ENCODE results near the gene KLK4. TPM values are rescaled to one million over a fixed set of nuclear protein-coding genes. Genes with fewer than 3 reads are reported as not detected.
A peak's percentile ranks its signal among the peaks of the same experiment; 100 is the strongest.

The KLK4 gene
- total RNA-seq, 2 experiments from 2014 or later: not detected

GRCh38 chr19:50926144-50926543 is 14.9 kb upstream of the KLK4 start:
- Mint-ChIP-seq H3K36me3 (no peaks in the 10 kb centered on the region), H3K4me1 (peaks cover 10% of the 10 kb centered on the region), H3K27me3 (peaks cover 42% of the 10 kb centered on the region), H3K9me3 (no peaks in the 10 kb centered on the region), H3K27ac (no peak overlapping the region), H3K4me3 (no peak overlapping the region)
- no peak for DNase-seq

GRCh38 chr19:50925734-50926133 is 14.5 kb upstream of the KLK4 start:
- H3K4me3 Mint-ChIP-seq: no peak overlapping the region
- no peak for DNase-seq

GRCh38 chr19:50924586-50924985 is 13.4 kb upstream of the KLK4 start:
- Mint-ChIP-seq H3K9me3 (no peaks in the 10 kb centered on the region), H3K36me3 (no peaks in the 10 kb centered on the region), H3K27me3 (peaks cover 44% of the 10 kb centered on the region), H3K27ac (no peak overlapping the region), H3K4me1 (peaks cover 6% of the 10 kb centered on the region), H3K4me3 (no peak overlapping the region)
- DNase-seq: no peak

More at GRCh38 chr19:50925734-50926133, 14.5 kb upstream of the KLK4 start:
- no peaks in the 10 kb centered on the region for H3K9me3 Mint-ChIP-seq
- H3K27me3 Mint-ChIP-seq: peaks cover 42% of the 10 kb centered on the region
- no peak overlapping the region for H3K27ac Mint-ChIP-seq
- no peaks in the 10 kb centered on the region for H3K36me3 Mint-ChIP-seq
- peaks cover 10% of the 10 kb centered on the region for H3K4me1 Mint-ChIP-seq

GRCh38 chr19:50922317-50922853 is 11.2 kb upstream of the KLK4 start:
- peaks cover 51% of the 10 kb centered on the region for H3K27me3 Mint-ChIP-seq
- H3K9me3 Mint-ChIP-seq: no peaks in the 10 kb centered on the region
- H3K4me1 Mint-ChIP-seq: peaks cover 6% of the 10 kb centered on the region
- DNase-seq: peak; percentile 82
- no peak overlapping the region for H3K27ac Mint-ChIP-seq
- H3K36me3 Mint-ChIP-seq: no peaks in the 10 kb centered on the region
- no peak overlapping the region for H3K4me3 Mint-ChIP-seq

- H3K27ac Mint-ChIP-seq: no peak overlapping the region
- DNase-seq: no peak
- H3K9me3 Mint-ChIP-seq: no peaks in the 10 kb centered on the region
- H3K27me3 Mint-ChIP-seq: peaks cover 56% of the 10 kb centered on the region
- no peak overlapping the region for H3K4me3 Mint-ChIP-seq
- H3K4me1 Mint-ChIP-seq: peaks cover 6% of the 10 kb centered on the region
- no peaks in the 10 kb centered on the region for H3K36me3 Mint-ChIP-seq
These were observed 10.5 kb upstream of the KLK4 start for GRCh38 chr19:50921426-50922316.

- no peak for DNase-seq
- Mint-ChIP-seq H3K36me3 (no peaks in the 10 kb centered on the region), H3K27ac (no peak overlapping the region), H3K4me3 (no peak overlapping the region), H3K4me1 (peaks cover 1% of the 10 kb centered on the region), H3K9me3 (no peaks in the 10 kb centered on the region), H3K27me3 (peaks cover 36% of the 10 kb centered on the region)
These were observed 4.9 kb upstream of the KLK4 start for GRCh38 chr19:50916069-50916468.

GRCh38 chr19:50912727-50913716 is 1.8 kb upstream of the KLK4 start:
- Mint-ChIP-seq H3K36me3 (no peaks in the 10 kb centered on the region), H3K4me1 (peaks cover 10% of the 10 kb centered on the region), H3K9me3 (no peaks in the 10 kb centered on the region), H3K27me3 (peaks cover 40% of the 10 kb centered on the region), H3K4me3 (no peak overlapping the region), H3K27ac (no peak overlapping the region)
- peak; percentile 47 for DNase-seq

GRCh38 chr19:50912102-50912599 is 956 bp upstream of the KLK4 start:
- Mint-ChIP-seq H3K4me1 (peaks cover 10% of the 10 kb centered on the region), H3K4me3 (no peak overlapping the region), H3K36me3 (no peaks in the 10 kb centered on the region), H3K27ac (no peak overlapping the region), H3K9me3 (no peaks in the 10 kb centered on the region), H3K27me3 (peaks cover 48% of the 10 kb centered on the region)
- DNase-seq: no peak

GRCh38 chr19:50910722-50911121 is 473 bp downstream of the KLK4 start:
- H3K9me3 Mint-ChIP-seq: no peaks in the 10 kb centered on the region
- no peak overlapping the region for H3K27ac Mint-ChIP-seq
- H3K27me3 Mint-ChIP-seq: peaks cover 52% of the 10 kb centered on the region
- no peaks in the 10 kb centered on the region for H3K36me3 Mint-ChIP-seq
- DNase-seq: no peak
- H3K4me3 Mint-ChIP-seq: no peak overlapping the region
- peaks cover 10% of the 10 kb centered on the region for H3K4me1 Mint-ChIP-seq

GRCh38 chr19:50909240-50910070 is 1.7 kb downstream of the KLK4 start:
- Mint-ChIP-seq H3K36me3 (no peaks in the 10 kb centered on the region), H3K27me3 (peaks cover 54% of the 10 kb centered on the region), H3K27ac (no peak overlapping the region), H3K4me3 (no peak overlapping the region), H3K9me3 (no peaks in the 10 kb centered on the region), H3K4me1 (peaks cover 10% of the 10 kb centered on the region)
- DNase-seq: peak; percentile 51

- Mint-ChIP-seq H3K4me3 (no peak overlapping the region), H3K36me3 (no peaks in the 10 kb centered on the region), H3K27me3 (peaks cover 54% of the 10 kb centered on the region), H3K9me3 (no peaks in the 10 kb centered on the region), H3K4me1 (peaks cover 10% of the 10 kb centered on the region), H3K27ac (no peak overlapping the region)
- DNase-seq: no peak
These were observed 2.9 kb downstream of the KLK4 start for GRCh38 chr19:50908336-50908735.

- Mint-ChIP-seq H3K4me1 (peaks cover 8% of the 10 kb centered on the region), H3K9me3 (no peaks in the 10 kb centered on the region), H3K36me3 (no peaks in the 10 kb centered on the region), H3K4me3 (no peak overlapping the region), H3K27me3 (peaks cover 61% of the 10 kb centered on the region), H3K27ac (no peak overlapping the region)
- DNase-seq: peak; percentile 33
These were observed 5.0 kb downstream of the KLK4 start for GRCh38 chr19:50906217-50906616.

GRCh38 chr19:50902640-50903039 is 8.6 kb downstream of the KLK4 start:
- no peaks in the 10 kb centered on the region for H3K36me3 Mint-ChIP-seq
- no peaks in the 10 kb centered on the region for H3K9me3 Mint-ChIP-seq
- H3K4me1 Mint-ChIP-seq: no peaks in the 10 kb centered on the region
- DNase-seq: no peak
- H3K27ac Mint-ChIP-seq: no peak overlapping the region
- H3K4me3 Mint-ChIP-seq: no peak overlapping the region
- H3K27me3 Mint-ChIP-seq: peaks cover 38% of the 10 kb centered on the region

GRCh38 chr19:50899569-50899968 is 11.6 kb downstream of the KLK4 start:
- H3K27me3 Mint-ChIP-seq: peaks cover 22% of the 10 kb centered on the region

More at GRCh38 chr19:50899569-50899968, 11.6 kb downstream of the KLK4 start:
- Mint-ChIP-seq H3K4me3 (no peak overlapping the region), H3K4me1 (peaks cover 4% of the 10 kb centered on the region), H3K9me3 (peaks cover 5% of the 10 kb centered on the region), H3K27ac (no peak overlapping the region), H3K36me3 (peaks cover 2% of the 10 kb centered on the region)
- DNase-seq: no peak

Measured in activated naive CD8-positive, alpha-beta T cell treated with anti-CD3 and anti-CD28 coated beads for 36 hours (primary cell).